NCI-H1694 (cell line): Measurements from ENCODE around the gene NRDC.
"Not testable (repeated sequence)": the region's sequence is repeated elsewhere in the genome, so short reads cannot be mapped to it uniquely, and the experiment has no call there.

Experiments used
- DNase-seq: peaks from one replicate; lab custom pipeline; 2025; lab: John Stamatoyannopoulos, UW

NRDC gene

GRCh38 chr1:51897699-51898031, 19.1 kb upstream of the NRDC start:
- no peak for DNase-seq

- not testable (repeated sequence) for DNase-seq
Measured at GRCh38 chr1:51894748-51895147, 16.2 kb upstream of the NRDC start.

- DNase-seq: no peak
Measured at GRCh38 chr1:51878308-51878615, 265 bp downstream of the NRDC start.

- DNase-seq: no peak
Measured at GRCh38 chr1:51877434-51878307, 856 bp downstream of the NRDC start.

GRCh38 chr1:51875836-51876235, 2.7 kb downstream of the NRDC start:
- no peak for DNase-seq

GRCh38 chr1:51875291-51875772, 3.2 kb downstream of the NRDC start:
- no peak for DNase-seq

GRCh38 chr1:51873270-51873669, 5.3 kb downstream of the NRDC start:
- not testable (repeated sequence) for DNase-seq

- DNase-seq: no peak
Measured at GRCh38 chr1:51871351-51871975, 7.1 kb downstream of the NRDC start.

GRCh38 chr1:51870603-51871350, 7.8 kb downstream of the NRDC start:
- DNase-seq: no peak

GRCh38 chr1:51867479-51868232, 10.9 kb downstream of the NRDC start:
- no peak for DNase-seq

GRCh38 chr1:51863384-51863783, 15.1 kb downstream of the NRDC start:
- DNase-seq: no peak

- no peak for DNase-seq
Measured at GRCh38 chr1:51861669-51862068, 16.9 kb downstream of the NRDC start.

- DNase-seq: no peak
Measured at GRCh38 chr1:51859735-51860134, 18.8 kb downstream of the NRDC start.

GRCh38 chr1:51859333-51859732, 19.2 kb downstream of the NRDC start:
- no peak for DNase-seq

GRCh38 chr1:51858892-51859291, 19.6 kb downstream of the NRDC start:
- DNase-seq: no peak

GRCh38 chr1:51856745-51857144, 21.8 kb downstream of the NRDC start:
- no peak for DNase-seq

- no peak for DNase-seq
Measured at GRCh38 chr1:51855624-51856023, 22.9 kb downstream of the NRDC start.

GRCh38 chr1:51853360-51853759, 25.2 kb downstream of the NRDC start:
- DNase-seq: no peak

- DNase-seq: no peak
Measured at GRCh38 chr1:51851882-51852396, 26.6 kb downstream of the NRDC start.

GRCh38 chr1:51850420-51851223, 27.9 kb downstream of the NRDC start:
- no peak for DNase-seq

GRCh38 chr1:51847294-51847920, 31.1 kb downstream of the NRDC start:
- no peak for DNase-seq
